ENCODE measurements around the gene HOXA3. TPM values are rescaled to one million over a fixed set of nuclear protein-coding genes. Genes with fewer than 3 reads are reported as not detected.

The HOXA3 gene
- total and polyA plus RNA-seq, 8 donors, result 0.87 to 42.6 (median 5.0) TPM

- intact Hi-C loops (cut with DNase I; ENCODE audit: low total_unique reads), result no loop called here
- peaks cover 23 to 43% (median 37%) of the 10 kb centered on the region in 4 donors for H3K4me1 ChIP-seq
- no peak overlapping the region for H3K27ac ChIP-seq
- 13 to 22% (median 18%) methylated on average over 29 of the region's 29 CpGs for WGBS, 5 donors
- H3K36me3 ChIP-seq, result no peaks in the 10 kb centered on the region
- H3K4me3 ChIP-seq, result peak overlapping the region in 3 of 4 donors; percentile 18 to 53 (median 41)
- peaks cover 59 to 100% (median 97%) of the 10 kb centered on the region in 3 donors for H3K27me3 ChIP-seq
- TF ChIP-seq POLR2AphosphoS5 (IDR thresholded peaks at IDR 0.05) (no peak), EP300 (IDR thresholded peaks at IDR 0.05) (no peak), POLR2A (IDR thresholded peaks at IDR 0.05) (no peak), CTCF (IDR thresholded peaks at IDR 0.05) (no peak)
- peaks cover 0 to 3% (median 0%) of the 10 kb centered on the region in 4 donors for H3K9me3 ChIP-seq
- no peak for DNase-seq
Measured at GRCh38 chr7:27193335-27194001, 41.1 kb upstream of the HOXA3 start.

GRCh38 chr7:27192546-27193334 is 40.4 kb upstream of the HOXA3 start:
- H3K9me3 ChIP-seq, result peaks cover 0 to 10% (median 0%) of the 10 kb centered on the region in 4 donors
- no peaks in the 10 kb centered on the region for H3K36me3 ChIP-seq
- H3K27me3 ChIP-seq, result peaks cover 59 to 100% (median 97%) of the 10 kb centered on the region in 3 donors
- WGBS, 5 donors, result 0 to 4% (median 3%) methylated on average over 24 to 78 of the region's 78 CpGs
- no peak overlapping the region for H3K27ac ChIP-seq
- no peak for TF ChIP-seq EP300 (IDR thresholded peaks at IDR 0.05)
- no peak for TF ChIP-seq POLR2AphosphoS5 (IDR thresholded peaks at IDR 0.05)
- no peak for TF ChIP-seq CTCF (IDR thresholded peaks at IDR 0.05)
- no peak for TF ChIP-seq POLR2A (IDR thresholded peaks at IDR 0.05)
- DNase-seq, result no peak
- H3K4me1 ChIP-seq, result peaks cover 30 to 45% (median 40%) of the 10 kb centered on the region in 4 donors
- intact Hi-C loops (cut with DNase I; ENCODE audit: low total_unique reads), result no loop called here
- peak overlapping the region; percentile 18 to 53 (median 32) for H3K4me3 ChIP-seq

- WGBS, 5 donors, result 8 to 21% (median 13%) methylated on average over 33 to 42 of the region's 42 CpGs
- no peak for TF ChIP-seq POLR2AphosphoS5 (IDR thresholded peaks at IDR 0.05)
- TF ChIP-seq CTCF (IDR thresholded peaks at IDR 0.05), result no peak
- TF ChIP-seq EP300 (IDR thresholded peaks at IDR 0.05), result no peak
- TF ChIP-seq POLR2A (IDR thresholded peaks at IDR 0.05), result no peak
- Histone ChIP-seq H3K4me3 (peak overlapping the region; percentile 18 to 53 (median 32)), H3K27me3 (peaks cover 64 to 100% (median 97%) of the 10 kb centered on the region in 3 donors), H3K9me3 (peaks cover 0 to 10% (median 0%) of the 10 kb centered on the region in 4 donors), H3K27ac (no peak overlapping the region), H3K36me3 (no peaks in the 10 kb centered on the region), H3K4me1 (peaks cover 33 to 48% (median 43%) of the 10 kb centered on the region in 4 donors)
- intact Hi-C loops (cut with DNase I; ENCODE audit: low total_unique reads), result no loop called here
- peak in 1 of 2 donors; percentile 24 for DNase-seq
Measured at GRCh38 chr7:27191833-27192545, 39.6 kb upstream of the HOXA3 start.

GRCh38 chr7:27191161-27191731 is 38.9 kb upstream of the HOXA3 start:
- 19 to 39% (median 24%) methylated on average over 15 of the region's 15 CpGs for WGBS, 5 donors
- Histone ChIP-seq H3K4me3 (no peak overlapping the region), H3K9me3 (peaks cover 0 to 10% (median 0%) of the 10 kb centered on the region in 4 donors), H3K36me3 (no peaks in the 10 kb centered on the region), H3K4me1 (peaks cover 33 to 44% (median 43%) of the 10 kb centered on the region in 4 donors), H3K27me3 (peaks cover 69 to 100% (median 97%) of the 10 kb centered on the region in 3 donors), H3K27ac (no peak overlapping the region)
- DNase-seq, result peak in 1 of 2 donors; percentile 10
- intact Hi-C loops (cut with DNase I; ENCODE audit: low total_unique reads), result no loop called here
- TF ChIP-seq EP300 (IDR thresholded peaks at IDR 0.05) (no peak), POLR2AphosphoS5 (IDR thresholded peaks at IDR 0.05) (no peak), POLR2A (IDR thresholded peaks at IDR 0.05) (no peak)
